Nucleus accumbens (tissue), 56 donors: ENCODE data around the gene ZGRF1.
"Not testable (repeated sequence)": the region's sequence is repeated elsewhere in the genome, so short reads cannot be mapped to it uniquely, and the experiment has no call there.

Source experiments
- DNase-seq, 56 donors: peaks; one replicate each; lab custom pipeline; 2025; lab: John Stamatoyannopoulos, UW

The ZGRF1 gene

GRCh38 chr4:112490808-112491207, 145.9 kb downstream of the ZGRF1 start:
- not testable (repeated sequence) for DNase-seq
